HG03460 (cell line): ENCODE data around the gene IZUMO3.
"Not testable (repeated sequence)": the region's sequence is repeated elsewhere in the genome, so short reads cannot be mapped to it uniquely, and the experiment has no call there.

ENCODE experiments used
- ATAC-seq: cut with Tn5 transposase; IDR thresholded peaks from one replicate; pipeline ENCODE4 v1.9.1; 2021; ENCODE audit not compliant: unreplicated experiment

The IZUMO3 gene

GRCh38 chr9:24545847-24546522 lies at the start of gene IZUMO3:
Gene IZUMO3 (minus strand): TSS chr9:24545897. CDS start chr9:24545649, 248 bp downstream.
- no peak for ATAC-seq

- ATAC-seq = no peak
Measured at GRCh38 chr9:24594234-24594850, 48.6 kb upstream of the IZUMO3 start.

- no peak for ATAC-seq
Measured at GRCh38 chr9:24590432-24590831, 44.7 kb upstream of the IZUMO3 start.

- ATAC-seq = no peak
Measured at GRCh38 chr9:24587883-24588282, 42.2 kb upstream of the IZUMO3 start.

- ATAC-seq = no peak
Measured at GRCh38 chr9:24582146-24583126, 36.7 kb upstream of the IZUMO3 start.

GRCh38 chr9:24580005-24580404 lies 34.3 kb upstream of the IZUMO3 start:
- ATAC-seq = not testable (repeated sequence)

GRCh38 chr9:24572406-24572805 lies 26.7 kb upstream of the IZUMO3 start:
- ATAC-seq = no peak

- ATAC-seq = no peak
Measured at GRCh38 chr9:24561957-24562356, 16.3 kb upstream of the IZUMO3 start.

- no peak for ATAC-seq
Measured at GRCh38 chr9:24553183-24553552, 7.5 kb upstream of the IZUMO3 start.

GRCh38 chr9:24552526-24553182 lies 7.0 kb upstream of the IZUMO3 start:
- ATAC-seq = no peak

- no peak for ATAC-seq
Measured at GRCh38 chr9:24545285-24545684, 412 bp downstream of the IZUMO3 start.

GRCh38 chr9:24518545-24518944 lies 27.2 kb downstream of the IZUMO3 start:
- ATAC-seq = no peak

- ATAC-seq = no peak
Measured at GRCh38 chr9:24516463-24516862, 29.2 kb downstream of the IZUMO3 start.

GRCh38 chr9:24509850-24510249 lies 35.8 kb downstream of the IZUMO3 start:
- ATAC-seq = no peak

GRCh38 chr9:24504521-24504920 lies 41.2 kb downstream of the IZUMO3 start:
- ATAC-seq = no peak

GRCh38 chr9:24502206-24502937 lies 43.3 kb downstream of the IZUMO3 start:
- no peak for ATAC-seq

GRCh38 chr9:24500761-24501160 lies 44.9 kb downstream of the IZUMO3 start:
- no peak for ATAC-seq

GRCh38 chr9:24498632-24499031 lies 47.1 kb downstream of the IZUMO3 start:
- no peak for ATAC-seq

- ATAC-seq = no peak
Measured at GRCh38 chr9:24497671-24498070, 48.0 kb downstream of the IZUMO3 start.
